Heart left ventricle (tissue), 13 donors: Measurements from ENCODE around the gene SEL1L2.

Source experiments
- POLR2A ChIP-seq, 2 donors: fragments of 450-650 bp; IDR thresholded peaks; one replicate each; pipeline ENCODE4 v1.6.1; 2017; ENCODE audit warnings: antibody characterized with exemption in 2 of 2, mild to moderate bottlenecking in 2 of 2, moderate library complexity in 2 of 2
- TF ChIP-seq, protein P1 (sequence below), 12 donors: fragments of 200-600 bp; sonication (generic) in 4 of 12; IDR thresholded peaks; one replicate each; pipeline versions ENCODE4 v1.5.0 to v1.8.0; 2018 to 2022; ENCODE audit warnings: antibody characterized with exemption in 12 of 12, mild to moderate bottlenecking in 5 of 12
- donor health status: ischemic (EF 13 %, LVEDD 7.1; RV severe dilation, severe dysfunction).
- donor health status: DM: no; HTN: yes; CAD: no.
- donor health status: DM: no; HTN: no; CAD: no.
- donor health status: ischemic (EF 25% LVEDD 6.9; RV normal size, moderate dysfunction).
- donor health status: ischemic (EF 25% LVEDD 5.7; RV mildly dilated, moderate dysfunction).
- donor health status: ischemic (EF 35%, LVEDD 5.7; RV mildly dilated, moderate dysfunction).
- donor health status: nonischemic (EF 11% LVEDD 7.7; RV severe dilation, severe dysfunction).
- donor health status: DM: yes; HTN: yes; CAD: no.
- donor health status: PGD.
- donor health status: ischemic (EF 29% LVEDD 5.4; RV normal size, mild dysfunction).
- donor health status: nonischemic (EF 23%, LVEDD 6.1; RV moderate dilation, normal function).

DNA sequence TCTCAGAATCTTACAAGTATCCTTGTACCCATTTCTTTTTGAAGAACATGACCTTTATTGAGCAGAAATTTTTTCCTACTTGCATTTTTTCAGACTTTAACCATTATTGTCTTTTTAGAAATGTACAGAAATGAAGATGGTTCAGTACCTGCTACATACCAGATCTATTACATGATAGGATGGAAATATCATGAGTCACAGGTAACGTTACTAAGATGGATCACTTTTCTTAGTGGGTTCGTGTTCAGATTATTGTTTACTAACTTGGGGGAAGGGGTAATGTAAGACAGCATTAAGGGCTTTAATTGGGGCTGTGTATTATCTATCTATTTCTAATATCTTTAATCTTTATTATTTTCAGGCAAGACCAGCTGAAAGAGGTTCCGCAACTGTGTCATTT lies 173.7 kb downstream of the SEL1L2 start:
- TF ChIP-seq, protein P1, sequence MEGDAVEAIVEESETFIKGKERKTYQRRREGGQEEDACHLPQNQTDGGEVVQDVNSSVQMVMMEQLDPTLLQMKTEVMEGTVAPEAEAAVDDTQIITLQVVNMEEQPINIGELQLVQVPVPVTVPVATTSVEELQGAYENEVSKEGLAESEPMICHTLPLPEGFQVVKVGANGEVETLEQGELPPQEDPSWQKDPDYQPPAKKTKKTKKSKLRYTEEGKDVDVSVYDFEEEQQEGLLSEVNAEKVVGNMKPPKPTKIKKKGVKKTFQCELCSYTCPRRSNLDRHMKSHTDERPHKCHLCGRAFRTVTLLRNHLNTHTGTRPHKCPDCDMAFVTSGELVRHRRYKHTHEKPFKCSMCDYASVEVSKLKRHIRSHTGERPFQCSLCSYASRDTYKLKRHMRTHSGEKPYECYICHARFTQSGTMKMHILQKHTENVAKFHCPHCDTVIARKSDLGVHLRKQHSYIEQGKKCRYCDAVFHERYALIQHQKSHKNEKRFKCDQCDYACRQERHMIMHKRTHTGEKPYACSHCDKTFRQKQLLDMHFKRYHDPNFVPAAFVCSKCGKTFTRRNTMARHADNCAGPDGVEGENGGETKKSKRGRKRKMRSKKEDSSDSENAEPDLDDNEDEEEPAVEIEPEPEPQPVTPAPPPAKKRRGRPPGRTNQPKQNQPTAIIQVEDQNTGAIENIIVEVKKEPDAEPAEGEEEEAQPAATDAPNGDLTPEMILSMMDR (IDR thresholded peaks at IDR 0.05): no peak
- TF ChIP-seq POLR2A (IDR thresholded peaks at IDR 0.05): no peak
